Mesendoderm (in vitro differentiated cells): ENCODE data around the gene ANO2.

Experiments
- DNase-seq: peaks from one replicate; pipeline ENCODE4 v3.0.0; 2013
- H2AK5ac ChIP-seq: 2 replicates; pipeline ENCODE4 v1.6.1; 2013; ENCODE audit warnings: low read length, inconsistent platforms
- H2BK120ac ChIP-seq: 2 replicates; pipeline ENCODE4 v1.6.1; 2013; ENCODE audit warnings: low read depth, mild to moderate bottlenecking, low read length, moderate library complexity, mixed read lengths
- H2BK15ac ChIP-seq: replicated peaks from 2 replicates; pipeline ENCODE4 v1.6.1; 2013; ENCODE audit warnings: low read depth, mild to moderate bottlenecking, moderate library complexity
- H2BK5ac ChIP-seq: 2 replicates; pipeline ENCODE4 v1.6.1; 2013; ENCODE audit warnings: low read length, inconsistent platforms
- H3K18ac ChIP-seq: 2 replicates; pipeline ENCODE4 v1.6.1; 2013; ENCODE audit warnings: mild to moderate bottlenecking, low read length, mixed read lengths
- H3K23ac ChIP-seq: one replicate; pipeline ENCODE4 v1.6.1; 2013; ENCODE audit warnings: low read length
- H3K27ac ChIP-seq: 2 replicates; pipeline ENCODE4 v1.5.1; 2013; ENCODE audit warnings: low read depth, mild to moderate bottlenecking, inconsistent platforms, low read length, moderate library complexity
- H3K27me3 ChIP-seq: 2 replicates; pipeline ENCODE4 v1.6.1; 2013; ENCODE audit warnings: low read length, control low read depth, mild to moderate bottlenecking, inconsistent platforms; ENCODE audit not compliant: insufficient read depth, poor library complexity
- H3K36me3 ChIP-seq: 2 replicates; pipeline ENCODE4 v1.6.1; 2013; ENCODE audit warnings: low read length, inconsistent platforms; ENCODE audit not compliant: control insufficient read depth, insufficient read depth
- H3K4ac ChIP-seq: one replicate; pipeline ENCODE4 v1.6.1; 2013; ENCODE audit warnings: low read depth, mild to moderate bottlenecking, low read length, moderate library complexity
- H3K4me1 ChIP-seq: 2 replicates; pipeline ENCODE4 v1.6.1; 2013; ENCODE audit warnings: low read depth, low read length, inconsistent platforms; ENCODE audit not compliant: control insufficient read depth
- H3K4me2 ChIP-seq: 2 replicates; pipeline ENCODE4 v1.6.1; 2013; ENCODE audit warnings: low read length
- H3K4me3 ChIP-seq: 2 replicates; pipeline ENCODE4 v1.5.1; 2013; ENCODE audit warnings: mild to moderate bottlenecking, low read length
- H3K56ac ChIP-seq: one replicate; pipeline ENCODE4 v1.6.1; 2013; ENCODE audit warnings: low read length
- H3K79me1 ChIP-seq: 2 replicates; pipeline ENCODE4 v1.6.1; 2013; ENCODE audit warnings: low read length, inconsistent platforms
- H3K79me2 ChIP-seq: 2 replicates; pipeline ENCODE4 v1.6.1; 2013; ENCODE audit warnings: mild to moderate bottlenecking, low read length; ENCODE audit not compliant: control insufficient read depth, insufficient read depth
- H3K9ac ChIP-seq: 2 replicates; pipeline ENCODE4 v1.6.1; 2013; ENCODE audit warnings: low read length, inconsistent platforms
- H4K5ac ChIP-seq: one replicate; pipeline ENCODE4 v1.6.1; 2013; ENCODE audit warnings: low read length
- H4K8ac ChIP-seq: one replicate; pipeline ENCODE4 v1.6.1; 2013; ENCODE audit warnings: low read depth, mild to moderate bottlenecking, control low read depth, low read length, moderate library complexity
- WGBS: extraction: QIAGEN DNeasy Blood & Tissue Kit; methylation state at CpG from one replicate; pipeline ENCODE4 v1.1.7; 2013; ENCODE audit warnings: low lambda C conversion rate, missing lambda C conversion rate; ENCODE audit not compliant: insufficient coverage; ENCODE audit errors: extremely low coverage; 5-methylcytosine and 5-hydroxymethylcytosine counted together

ANO2 gene

DNA sequence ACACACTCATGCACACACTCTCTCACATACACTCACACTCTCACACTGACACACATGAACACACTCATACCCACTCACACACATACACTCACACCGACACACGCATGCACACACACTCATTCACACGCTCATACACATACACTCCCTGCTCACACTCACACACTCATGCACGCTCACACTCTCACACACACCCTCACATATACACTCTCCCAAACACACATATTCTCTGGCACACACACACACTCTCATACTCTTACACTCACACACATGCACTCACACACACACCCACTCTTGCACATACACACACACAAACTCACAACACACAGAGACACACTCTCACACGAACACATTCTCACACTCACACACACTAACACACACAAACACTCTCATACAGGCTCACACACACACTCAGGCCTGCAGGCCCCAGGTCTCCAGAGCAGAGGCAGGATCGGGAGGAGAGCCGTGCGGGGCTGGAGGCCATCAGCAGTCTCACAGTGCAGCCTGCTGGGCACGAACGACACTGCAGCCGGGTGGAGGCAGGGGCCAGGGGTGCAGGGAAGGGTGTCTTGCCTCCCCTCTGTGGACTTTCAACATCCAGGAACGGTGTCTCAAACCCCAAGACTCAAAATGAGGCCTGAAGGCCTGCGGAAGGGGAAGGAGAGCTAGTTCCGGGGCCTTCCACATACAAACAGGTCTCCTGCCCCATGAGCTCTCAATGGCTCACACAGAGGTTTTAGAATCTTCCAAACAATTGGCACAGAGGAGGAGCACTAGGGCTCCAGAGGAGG is 148.7 kb downstream of the ANO2 start:
- no peak overlapping the region for H2AK5ac ChIP-seq
- H3K4ac ChIP-seq: no peak overlapping the region
- peak; percentile 66 for DNase-seq

DNA sequence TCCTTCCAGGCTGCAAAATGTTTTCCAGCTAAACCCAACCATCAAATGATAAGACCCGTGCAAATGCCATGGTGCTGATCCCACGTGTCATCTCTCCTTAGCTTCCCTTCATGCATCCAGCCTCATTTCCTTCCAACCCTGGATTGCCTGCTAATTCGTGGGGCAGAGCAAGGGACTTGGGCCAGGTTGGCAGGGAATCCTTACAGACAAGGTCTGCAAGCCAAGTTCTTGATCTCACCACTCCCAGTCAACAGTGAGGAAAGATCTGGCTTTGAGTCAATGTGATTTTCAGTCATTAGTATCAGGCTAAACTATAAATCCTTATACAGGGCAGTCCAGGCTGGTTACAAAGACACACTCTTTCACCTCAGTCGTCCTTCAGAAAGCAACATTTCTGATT is 150.9 kb downstream of the ANO2 start:
- Histone ChIP-seq H2BK5ac (no peak overlapping the region), H3K79me2 (no peaks in the 10 kb centered on the region), H3K23ac (no peak overlapping the region), H3K27ac (no peak overlapping the region), H3K4ac (no peak overlapping the region), H2BK15ac (no peak overlapping the region), H3K36me3 (no peaks in the 10 kb centered on the region), H3K9ac (no peak overlapping the region), H3K4me3 (no peak overlapping the region), H3K18ac (no peak overlapping the region), H3K4me2 (no peak overlapping the region), H3K27me3 (no peaks in the 10 kb centered on the region), H2AK5ac (no peak overlapping the region), H2BK120ac (no peak overlapping the region), H4K8ac (no peak overlapping the region), H3K56ac (no peak overlapping the region), H3K4me1 (no peaks in the 10 kb centered on the region), H3K79me1 (no peaks in the 10 kb centered on the region), H4K5ac (no peak overlapping the region)
- no peak for DNase-seq
- no CpG with 5 or more reads among the region's 4 CpGs for WGBS

More for the DNA sequence above, 148.7 kb downstream of the ANO2 start:
- H3K79me1 ChIP-seq: no peaks in the 10 kb centered on the region
- H3K79me2 ChIP-seq: no peaks in the 10 kb centered on the region
- no peak overlapping the region for H2BK5ac ChIP-seq
- H2BK15ac ChIP-seq: no peak overlapping the region
- H4K8ac ChIP-seq: no peak overlapping the region
- no peak overlapping the region for H3K56ac ChIP-seq
- no peak overlapping the region for H3K23ac ChIP-seq
- H4K5ac ChIP-seq: no peak overlapping the region
- no peak overlapping the region for H3K9ac ChIP-seq
- no peak overlapping the region for H2BK120ac ChIP-seq
- H3K36me3 ChIP-seq: no peaks in the 10 kb centered on the region
- WGBS: 100% methylated on average over 5 of the region's 14 CpGs
- H3K27me3 ChIP-seq: no peaks in the 10 kb centered on the region
- no peak overlapping the region for H3K4me3 ChIP-seq
- no peak overlapping the region for H3K27ac ChIP-seq
- H3K18ac ChIP-seq: no peak overlapping the region
- no peak overlapping the region for H3K4me2 ChIP-seq
- no peaks in the 10 kb centered on the region for H3K4me1 ChIP-seq

DNA sequence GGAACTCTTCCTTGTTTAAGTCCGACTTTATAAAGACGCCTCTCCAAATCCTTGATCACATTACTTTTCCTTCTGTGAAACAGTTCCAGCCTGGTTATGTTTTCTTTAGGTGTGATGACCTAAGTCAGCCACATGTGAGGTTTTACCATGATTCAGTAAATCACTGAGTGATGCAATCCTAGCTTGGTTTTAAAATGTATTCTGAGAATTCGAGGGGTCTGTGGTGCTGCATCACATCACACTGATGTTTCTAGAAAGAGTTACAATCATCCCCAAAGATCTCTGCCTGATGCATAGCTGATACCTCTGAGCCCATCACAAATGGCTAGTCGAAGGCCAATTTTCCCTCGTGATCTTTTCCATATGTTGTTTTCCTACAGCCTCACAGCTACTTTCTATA is 152.7 kb downstream of the ANO2 start:
- no CpG with 5 or more reads among the region's 5 CpGs for WGBS
- no peak overlapping the region for H2BK120ac ChIP-seq
- no peak overlapping the region for H2BK5ac ChIP-seq
- no peak overlapping the region for H2BK15ac ChIP-seq
- no peaks in the 10 kb centered on the region for H3K27me3 ChIP-seq
- H3K23ac ChIP-seq: no peak overlapping the region
- no peak overlapping the region for H3K4me3 ChIP-seq
- H3K4me1 ChIP-seq: no peaks in the 10 kb centered on the region
- no peak for DNase-seq
- no peak overlapping the region for H3K9ac ChIP-seq
- H4K5ac ChIP-seq: no peak overlapping the region
- H3K36me3 ChIP-seq: no peaks in the 10 kb centered on the region
- no peak overlapping the region for H4K8ac ChIP-seq
- no peak overlapping the region for H3K18ac ChIP-seq
- no peak overlapping the region for H2AK5ac ChIP-seq
- H3K27ac ChIP-seq: no peak overlapping the region
- H3K79me2 ChIP-seq: no peaks in the 10 kb centered on the region
- no peak overlapping the region for H3K4me2 ChIP-seq
- no peak overlapping the region for H3K56ac ChIP-seq
- no peaks in the 10 kb centered on the region for H3K79me1 ChIP-seq
- no peak overlapping the region for H3K4ac ChIP-seq

DNA sequence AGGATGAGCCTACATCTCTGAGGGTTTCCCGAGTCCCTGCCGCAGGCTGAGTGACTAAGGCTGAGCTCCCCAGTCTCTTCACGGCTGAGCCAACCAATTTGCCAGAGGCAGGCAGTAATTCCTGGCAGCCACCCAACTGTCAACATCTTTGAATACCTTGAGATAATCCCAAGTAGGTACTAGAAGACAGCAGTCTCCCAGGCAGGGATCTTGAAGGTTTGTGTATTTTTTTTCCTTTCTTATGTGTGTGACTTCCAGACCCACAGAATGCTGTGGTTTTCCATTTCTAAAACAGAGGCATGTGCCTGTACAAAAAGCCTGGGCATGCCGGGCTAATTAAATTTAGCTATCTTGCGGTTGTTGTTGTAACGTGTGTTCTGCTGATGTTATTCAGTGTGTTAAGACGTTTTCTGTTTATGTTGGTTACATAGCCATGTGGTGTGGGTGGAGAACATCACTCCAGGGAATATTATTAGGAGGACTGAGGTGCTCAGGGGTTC is 155.5 kb downstream of the ANO2 start:
- Histone ChIP-seq H3K27me3 (no peaks in the 10 kb centered on the region), H3K27ac (no peak overlapping the region)
- WGBS: no CpG with 5 or more reads among the region's 7 CpGs

DNA sequence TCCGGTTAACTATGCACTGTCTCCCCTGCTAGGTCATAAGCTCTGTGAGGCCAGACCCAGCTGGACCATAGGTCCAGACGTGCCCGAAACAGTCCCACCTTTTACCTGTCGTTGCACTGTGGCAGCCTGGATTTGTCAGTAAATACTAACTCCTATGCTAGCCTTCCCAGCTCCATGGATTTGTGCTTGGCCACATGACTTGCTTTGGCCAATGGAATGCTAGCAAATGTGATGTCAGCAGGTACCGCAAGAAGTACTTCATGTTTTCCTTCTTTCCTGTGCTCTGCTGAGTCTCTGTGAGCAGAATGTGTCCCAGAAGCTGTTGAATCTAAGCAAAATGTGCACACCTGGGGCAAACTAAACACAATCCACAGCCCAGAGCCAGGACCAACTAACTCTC is 157.2 kb downstream of the ANO2 start:
- WGBS: no CpG with 5 or more reads among the region's 5 CpGs
- no peak overlapping the region for H3K4ac ChIP-seq
- no peaks in the 10 kb centered on the region for H3K27me3 ChIP-seq
- H3K9ac ChIP-seq: no peak overlapping the region
- no peak overlapping the region for H4K8ac ChIP-seq
- H3K56ac ChIP-seq: no peak overlapping the region
- H3K79me2 ChIP-seq: no peaks in the 10 kb centered on the region
- DNase-seq: no peak
- no peak overlapping the region for H3K4me2 ChIP-seq
- H4K5ac ChIP-seq: no peak overlapping the region
- H2AK5ac ChIP-seq: no peak overlapping the region
- H3K79me1 ChIP-seq: no peaks in the 10 kb centered on the region
- H3K23ac ChIP-seq: no peak overlapping the region
- H3K4me1 ChIP-seq: no peaks in the 10 kb centered on the region
- no peak overlapping the region for H3K18ac ChIP-seq
- no peak overlapping the region for H3K27ac ChIP-seq
- no peaks in the 10 kb centered on the region for H3K36me3 ChIP-seq
- H2BK120ac ChIP-seq: no peak overlapping the region
- H3K4me3 ChIP-seq: no peak overlapping the region
- no peak overlapping the region for H2BK15ac ChIP-seq
- H2BK5ac ChIP-seq: no peak overlapping the region

More for the DNA sequence above, 155.5 kb downstream of the ANO2 start:
- Histone ChIP-seq H2BK5ac (no peak overlapping the region), H3K56ac (no peak overlapping the region), H4K8ac (no peak overlapping the region), H3K79me1 (no peaks in the 10 kb centered on the region), H2AK5ac (no peak overlapping the region), H3K23ac (no peak overlapping the region), H3K18ac (no peak overlapping the region), H4K5ac (no peak overlapping the region), H3K4me3 (no peak overlapping the region), H2BK15ac (no peak overlapping the region), H3K36me3 (no peaks in the 10 kb centered on the region), H3K79me2 (no peaks in the 10 kb centered on the region), H3K9ac (no peak overlapping the region), H3K4me2 (no peak overlapping the region), H3K4me1 (no peaks in the 10 kb centered on the region), H2BK120ac (no peak overlapping the region), H3K4ac (no peak overlapping the region)
- DNase-seq: no peak

DNA sequence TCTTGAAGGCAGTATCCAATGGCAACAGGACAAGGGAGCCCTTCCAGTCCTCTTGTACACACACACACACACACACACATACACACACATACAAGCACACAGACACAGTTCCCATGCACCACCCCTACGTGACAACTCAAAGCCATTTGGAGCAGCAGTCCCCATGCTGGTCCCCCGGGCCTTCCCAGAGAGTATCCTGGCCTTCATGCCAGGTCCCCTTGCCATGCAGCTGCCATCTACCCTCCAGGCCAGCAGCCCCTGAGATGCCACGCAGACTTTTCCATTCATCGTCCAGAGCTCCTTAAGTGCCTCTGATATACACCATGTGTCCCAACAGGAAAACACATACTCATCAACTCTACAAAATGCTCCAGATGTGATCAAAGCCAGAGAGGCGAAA is 159.5 kb downstream of the ANO2 start:
- Histone ChIP-seq H3K23ac (no peak overlapping the region), H2BK15ac (no peak overlapping the region), H2BK5ac (no peak overlapping the region), H4K8ac (no peak overlapping the region), H3K36me3 (no peaks in the 10 kb centered on the region), H3K56ac (no peak overlapping the region), H3K79me2 (no peaks in the 10 kb centered on the region), H4K5ac (no peak overlapping the region), H3K9ac (no peak overlapping the region), H3K27ac (no peak overlapping the region), H3K4me2 (no peak overlapping the region), H2AK5ac (no peak overlapping the region), H3K4ac (no peak overlapping the region), H3K27me3 (no peaks in the 10 kb centered on the region), H2BK120ac (no peak overlapping the region), H3K4me1 (no peaks in the 10 kb centered on the region), H3K79me1 (no peaks in the 10 kb centered on the region), H3K18ac (no peak overlapping the region), H3K4me3 (no peak overlapping the region)
- DNase-seq: no peak
- WGBS: no CpG with 5 or more reads among the region's 5 CpGs
